Activated CD4-positive, alpha-beta T cell treated with anti-CD3 and anti-CD28 coated beads for 1 hour (primary cell): ENCODE measurements around the gene UBE2D2.

Experiments used
- DNase-seq: peaks from one replicate; pipeline ENCODE4 v3.0.0-alpha.2; 2020

Gene UBE2D2

GRCh38 chr5:139649082-139649991, 88.2 kb downstream of the UBE2D2 start:
- no peak for DNase-seq

- DNase-seq, result no peak
These were observed 89.0 kb downstream of the UBE2D2 start for GRCh38 chr5:139650031-139650688.

GRCh38 chr5:139650689-139651042, 89.5 kb downstream of the UBE2D2 start:
- DNase-seq, result no peak

- no peak for DNase-seq
These were observed 90.1 kb downstream of the UBE2D2 start for GRCh38 chr5:139651043-139651834.

DNA sequence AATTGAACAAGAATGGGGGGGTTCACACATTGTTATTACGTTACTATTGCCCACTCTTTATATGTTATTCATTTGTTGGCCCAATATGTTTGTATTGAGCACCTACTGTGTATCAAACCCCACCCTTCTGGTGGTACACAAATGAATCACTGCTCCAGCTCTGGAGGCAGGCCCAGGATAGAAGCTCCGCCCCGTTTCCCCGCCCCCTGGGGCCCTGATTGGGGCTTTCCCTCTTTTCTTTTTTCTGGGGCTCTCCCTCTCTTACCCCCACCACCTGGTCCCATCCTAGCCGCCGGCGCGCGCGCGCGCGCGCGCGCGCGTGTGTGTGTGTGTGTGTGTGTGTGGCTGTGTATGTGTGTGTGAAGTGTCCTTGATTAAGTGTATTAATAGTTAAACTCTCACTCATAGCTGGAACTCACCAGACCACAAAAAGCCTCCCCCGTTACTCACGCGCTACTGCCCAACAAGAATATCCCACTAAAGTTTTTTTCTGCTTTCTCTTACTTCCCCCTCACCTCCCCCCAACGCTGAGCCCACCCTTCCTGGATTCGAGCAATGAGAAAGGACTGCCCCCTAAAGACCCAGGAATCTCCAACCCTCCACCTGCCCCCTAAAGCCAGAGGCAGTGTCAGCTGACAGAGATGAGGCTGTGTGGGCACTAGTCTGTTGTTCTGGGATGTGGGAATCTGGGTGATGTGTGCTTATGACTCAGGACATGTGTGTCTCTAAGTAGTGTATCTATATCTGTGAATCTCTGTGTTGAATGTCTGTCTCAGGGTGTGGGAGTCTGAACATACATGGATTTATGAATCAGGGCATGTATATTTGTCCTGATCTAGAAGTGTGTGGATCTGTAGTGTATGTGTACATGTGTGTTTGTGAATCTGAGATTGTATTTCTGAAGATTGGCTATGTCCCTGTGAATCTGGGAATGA, 91.0 kb downstream of the UBE2D2 start:
- no peak for DNase-seq

DNA sequence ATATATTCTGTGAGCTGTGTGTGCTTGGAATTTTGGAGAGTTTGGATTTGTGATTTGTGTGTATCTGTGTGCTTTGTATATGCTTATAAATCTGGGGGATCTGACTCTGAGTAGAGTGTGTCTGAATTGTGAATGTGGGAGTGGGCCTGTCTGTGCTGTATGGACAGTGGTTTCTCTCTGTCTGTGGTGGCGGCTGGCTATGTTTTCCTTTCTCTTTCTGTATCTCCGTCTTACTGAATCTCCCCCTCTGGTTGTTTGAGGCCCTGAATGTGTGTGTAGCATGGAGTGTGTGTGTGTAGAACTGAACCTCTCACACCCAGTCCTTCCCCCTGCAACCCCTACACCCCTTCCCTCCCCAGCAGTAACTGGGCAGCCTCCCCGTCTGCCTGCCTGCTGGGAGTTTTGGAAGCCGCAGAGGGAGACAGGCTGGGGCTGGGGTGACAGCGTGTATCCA, 91.7 kb downstream of the UBE2D2 start:
- DNase-seq, result no peak

DNA sequence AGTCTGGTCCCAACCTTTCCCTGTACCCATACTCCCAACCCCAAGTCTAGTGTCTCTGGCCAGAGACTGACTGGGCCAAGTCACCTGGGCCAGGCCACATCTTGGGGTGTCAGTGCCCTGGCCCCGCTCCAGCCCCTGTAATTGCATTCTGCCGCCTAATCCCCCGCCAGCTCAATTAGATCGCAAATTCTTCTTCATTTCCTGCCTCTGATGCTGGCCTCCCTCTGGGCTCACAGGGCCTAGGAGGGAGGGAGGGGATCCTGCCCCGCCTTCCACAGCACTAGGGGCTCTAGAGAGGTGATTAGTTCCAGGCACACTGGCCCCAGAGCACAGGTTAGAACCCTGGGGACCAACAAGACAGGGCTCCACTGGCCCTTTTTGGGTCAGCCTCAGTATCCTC, 92.5 kb downstream of the UBE2D2 start:
- DNase-seq, result no peak

- DNase-seq, result no peak
These were observed 93.3 kb downstream of the UBE2D2 start for GRCh38 chr5:139654464-139654863.

- no peak for DNase-seq
These were observed 93.8 kb downstream of the UBE2D2 start for GRCh38 chr5:139654871-139655491.

DNA sequence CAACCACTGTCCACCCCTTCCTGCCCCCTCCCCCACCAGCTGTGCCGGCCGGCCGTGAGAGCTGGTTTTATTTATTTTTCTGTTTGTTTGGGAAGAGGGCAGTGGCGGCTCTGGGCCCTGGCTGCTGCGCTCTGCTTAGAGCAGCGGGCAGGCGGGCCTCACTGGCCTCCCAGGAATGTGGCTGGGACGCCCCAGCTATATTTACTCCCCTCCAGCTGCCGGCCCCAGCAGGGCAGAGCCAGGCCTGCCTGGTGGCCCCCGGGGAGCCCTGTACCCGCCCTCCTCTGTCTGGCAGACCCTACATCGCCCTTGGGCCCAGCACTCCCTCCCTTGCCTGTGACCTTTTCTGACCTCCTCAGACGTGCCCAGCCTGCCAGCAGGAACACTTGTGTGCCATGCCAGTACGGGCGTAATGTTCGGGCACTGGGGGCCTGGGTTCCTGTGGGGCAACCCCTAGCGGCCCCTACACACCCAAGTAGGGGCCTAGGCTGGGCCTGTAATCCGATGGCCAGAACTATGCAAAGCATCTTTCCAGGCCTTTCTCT, 94.7 kb downstream of the UBE2D2 start:
- DNase-seq, result no peak

DNA sequence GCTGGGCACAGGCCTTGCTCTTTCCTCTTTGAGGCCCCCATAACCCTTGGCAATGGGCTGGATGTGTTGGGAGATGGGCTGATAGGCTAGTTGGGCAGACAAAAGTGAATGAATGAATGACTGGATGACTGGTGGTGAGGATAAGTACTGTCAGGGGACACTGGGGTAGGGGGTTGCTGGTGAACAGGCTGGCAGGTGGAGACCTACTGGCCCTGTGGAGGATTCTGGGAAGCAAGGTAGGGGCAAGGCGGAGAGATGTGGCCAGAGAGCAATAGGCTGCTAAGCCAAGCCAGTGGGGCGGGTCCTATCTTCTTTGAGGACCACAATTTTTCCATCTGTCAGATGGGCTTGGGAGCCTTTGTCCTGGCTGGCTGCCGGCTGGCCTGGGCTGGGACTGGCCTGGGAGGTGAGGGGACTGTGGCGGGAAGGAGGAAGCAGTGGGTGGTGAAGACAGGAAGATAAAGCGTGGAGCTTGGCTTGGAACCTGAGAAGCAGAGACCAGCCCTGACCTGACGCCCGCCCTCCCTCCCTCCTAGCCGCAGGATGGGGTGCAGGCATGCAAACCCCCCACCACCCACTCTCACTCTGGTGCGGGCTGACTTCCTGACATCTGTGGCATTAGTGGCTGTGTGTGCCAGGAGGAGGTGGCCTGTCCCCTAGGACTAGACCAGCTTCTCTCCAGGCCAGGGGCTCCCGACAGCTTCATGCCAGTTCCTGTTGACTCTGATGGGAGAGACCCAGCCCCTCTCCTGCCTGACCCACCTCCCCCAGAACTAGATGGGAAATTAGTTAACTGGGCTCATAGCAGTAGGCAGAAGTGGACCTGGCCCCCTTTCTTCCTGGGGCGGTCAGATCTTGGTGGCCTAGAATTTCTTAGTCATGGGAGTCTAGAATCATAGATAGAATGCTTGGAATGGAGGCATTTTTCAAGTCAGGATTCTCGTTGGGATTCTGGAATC, 96.5 kb downstream of the UBE2D2 start:
- no peak for DNase-seq

- no peak for DNase-seq
These were observed 97.4 kb downstream of the UBE2D2 start for GRCh38 chr5:139658501-139658927.

DNA sequence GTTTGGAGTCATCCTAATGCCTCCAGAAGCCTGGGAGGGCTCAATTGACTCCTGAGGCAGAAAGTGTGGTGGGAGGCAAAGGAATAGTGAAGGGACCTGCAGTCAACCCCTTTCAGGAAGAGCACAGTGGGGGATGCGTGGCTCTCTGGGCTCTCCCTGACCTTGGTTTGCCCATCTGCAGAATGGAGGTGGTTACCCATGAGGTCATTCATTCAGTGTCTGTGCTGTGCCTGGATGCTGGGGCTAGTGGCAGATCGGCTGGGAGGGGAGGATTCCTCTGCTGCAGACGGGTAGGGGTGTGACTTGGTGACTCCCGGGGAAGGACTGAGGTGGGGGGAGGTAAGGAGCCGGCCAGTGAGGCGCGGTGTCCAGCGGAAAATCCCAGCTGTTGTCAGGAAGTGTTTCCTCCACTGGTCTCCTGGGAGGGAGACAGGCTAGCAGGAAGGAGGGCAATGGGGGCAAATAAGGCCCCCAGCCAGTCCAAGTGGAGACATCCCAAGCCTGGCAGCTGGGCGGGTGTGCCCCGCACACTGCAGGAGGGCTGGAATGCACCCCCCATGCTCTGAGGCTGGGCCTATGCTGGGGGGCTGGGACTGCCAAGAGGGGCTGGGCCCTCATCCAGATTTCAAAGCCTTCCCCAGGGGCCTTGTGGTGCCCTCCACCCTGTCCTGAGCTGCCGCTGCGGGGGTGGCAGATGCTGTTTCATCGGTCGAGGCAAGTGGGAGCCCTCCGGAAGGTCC, 98.0 kb downstream of the UBE2D2 start:
- DNase-seq, result no peak

- no peak for DNase-seq
These were observed 98.6 kb downstream of the UBE2D2 start for GRCh38 chr5:139659695-139660101.

GRCh38 chr5:139660105-139660922, 99.2 kb downstream of the UBE2D2 start:
- DNase-seq, result no peak

GRCh38 chr5:139660923-139661814, 100.0 kb downstream of the UBE2D2 start:
- DNase-seq, result no peak

- no peak for DNase-seq
These were observed 101.5 kb downstream of the UBE2D2 start for GRCh38 chr5:139662617-139663016.
